ENCODE measurements around the gene FH. TPM values are rescaled to one million over a fixed set of nuclear protein-coding genes. Genes with fewer than 3 reads are reported as not detected.

The FH gene
- total RNA-seq, 1 experiment from 2014 or later, result 73.6 TPM

DNA sequence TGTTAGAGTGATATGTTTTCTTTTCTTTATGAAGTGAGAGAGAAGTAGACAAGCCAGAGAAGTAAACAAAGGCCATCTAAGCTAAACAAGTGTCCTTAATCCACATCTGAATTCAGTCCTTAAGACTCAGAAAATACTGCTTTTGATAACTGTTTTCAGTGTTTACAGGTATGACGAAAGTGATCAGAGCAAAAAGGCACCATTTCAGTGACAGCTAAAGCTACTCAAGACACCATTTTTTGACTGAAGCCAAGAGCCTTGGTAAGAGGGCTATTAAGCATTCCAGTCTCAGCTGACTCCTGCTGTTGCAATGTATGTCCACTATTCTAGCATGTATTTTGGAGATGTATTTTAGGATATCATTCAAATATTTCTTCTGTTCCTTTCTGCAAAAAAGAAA is 16.7 kb upstream of the FH start:
- Histone ChIP-seq H3K27ac (ENCODE audit: low read depth, low read length, poor library complexity, severe bottlenecking) (no peak overlapping the region), H3K4me1 (ENCODE audit: insufficient read depth, low read length, poor library complexity, severe bottlenecking) (no peaks in the 10 kb centered on the region), H3K27me3 (replicated peaks; ENCODE audit: insufficient read depth, low read depth, low read length, poor library complexity) (no peaks in the 10 kb centered on the region), H3K9me3 (ENCODE audit: low read depth, low read length, poor library complexity, severe bottlenecking) (no peaks in the 10 kb centered on the region), H3K36me3 (ENCODE audit: insufficient read depth, low read length, poor library complexity, severe bottlenecking) (no peaks in the 10 kb centered on the region), H3K4me3 (ENCODE audit: low read depth, low read length, poor library complexity, severe bottlenecking) (no peak overlapping the region)
- no TSS peak for BruUV-seq (replicated peaks)
- ChIA-PET CTCF (no interaction called here), POLR2A (ENCODE audit: low non-redundant PET) (no interaction called here)
- no peak for DNase-seq (ENCODE audit: low spot score)
- TF ChIP-seq EZH2 (IDR thresholded peaks at IDR 0.05; ENCODE audit: borderline replicate concordance, low read depth, low read length, poor library complexity, severe bottlenecking) (no peak), CTCF (conservative IDR thresholded peaks at IDR 0.05; ENCODE audit: low read depth, low read length) (no peak)
- intact Hi-C loops (cut with micrococcal nuclease; ENCODE audit: unreplicated experiment), result loop anchor here (10.0 kb wide), 1 partner anchor 448 kb away; no protein-coding TSS in a partner anchor

GRCh38 chr1:241533326-241534115 is 14.0 kb upstream of the FH start:
- ChIA-PET POLR2A (ENCODE audit: low non-redundant PET) (no interaction called here), CTCF (no interaction called here)
- DNase-seq (ENCODE audit: low spot score), result no peak
- peak overlapping the region; percentile 44 for H3K27ac ChIP-seq (ENCODE audit: low read depth, low read length, poor library complexity, severe bottlenecking)
- intact Hi-C loops (cut with micrococcal nuclease; ENCODE audit: unreplicated experiment), result loop anchor here (5.0 to 10.0 kb wide), 4 partner anchors 74 to 451 kb away; partner anchors contain the start of gene EXO1
- H3K27me3 ChIP-seq (replicated peaks; ENCODE audit: insufficient read depth, low read depth, low read length, poor library complexity), result no peaks in the 10 kb centered on the region
- TF ChIP-seq CTCF (conservative IDR thresholded peaks at IDR 0.05; ENCODE audit: low read depth, low read length) (no peak), EZH2 (IDR thresholded peaks at IDR 0.05; ENCODE audit: borderline replicate concordance, low read depth, low read length, poor library complexity, severe bottlenecking) (no peak)
- no TSS peak for BruUV-seq (replicated peaks)
- H3K9me3 ChIP-seq (ENCODE audit: low read depth, low read length, poor library complexity, severe bottlenecking), result no peaks in the 10 kb centered on the region
- H3K4me3 ChIP-seq (ENCODE audit: low read depth, low read length, poor library complexity, severe bottlenecking), result peak overlapping the region; percentile 48
- H3K4me1 ChIP-seq (ENCODE audit: insufficient read depth, low read length, poor library complexity, severe bottlenecking), result peaks cover 5% of the 10 kb centered on the region
- H3K36me3 ChIP-seq (ENCODE audit: insufficient read depth, low read length, poor library complexity, severe bottlenecking), result no peaks in the 10 kb centered on the region

DNA sequence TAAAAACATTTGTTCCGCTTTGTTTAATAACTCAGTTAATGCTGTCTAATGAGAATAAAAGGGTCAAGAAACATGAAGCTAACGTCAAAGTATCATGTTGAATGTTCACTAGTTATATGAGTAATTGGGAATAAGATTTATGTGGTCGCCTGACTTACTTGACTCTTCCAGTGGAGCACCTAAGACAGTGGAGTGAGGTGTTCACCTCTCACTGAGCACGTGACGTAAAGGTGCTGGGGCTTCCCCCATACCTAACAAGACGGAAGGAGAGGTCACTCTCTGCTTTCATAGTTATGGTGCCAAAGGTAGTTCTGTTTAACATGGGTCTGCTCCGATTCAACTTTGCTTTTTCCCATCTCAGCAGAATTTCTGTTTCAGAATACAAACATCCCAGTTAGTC is 13.3 kb upstream of the FH start:
- Histone ChIP-seq H3K36me3 (ENCODE audit: insufficient read depth, low read length, poor library complexity, severe bottlenecking) (no peaks in the 10 kb centered on the region), H3K27ac (ENCODE audit: low read depth, low read length, poor library complexity, severe bottlenecking) (peak overlapping the region; percentile 44), H3K9me3 (ENCODE audit: low read depth, low read length, poor library complexity, severe bottlenecking) (no peaks in the 10 kb centered on the region), H3K4me3 (ENCODE audit: low read depth, low read length, poor library complexity, severe bottlenecking) (peak overlapping the region; percentile 48), H3K4me1 (ENCODE audit: insufficient read depth, low read length, poor library complexity, severe bottlenecking) (peaks cover 10% of the 10 kb centered on the region), H3K27me3 (replicated peaks; ENCODE audit: insufficient read depth, low read depth, low read length, poor library complexity) (no peaks in the 10 kb centered on the region)
- DNase-seq (ENCODE audit: low spot score), result no peak
- intact Hi-C loops (cut with micrococcal nuclease; ENCODE audit: unreplicated experiment), result loop anchor here (5.0 to 10.0 kb wide), 4 partner anchors 74 to 452 kb away; partner anchors contain the start of gene EXO1
- no TSS peak for BruUV-seq (replicated peaks)
- CTCF ChIA-PET, result no interaction called here
- TF ChIP-seq EZH2 (IDR thresholded peaks at IDR 0.05; ENCODE audit: borderline replicate concordance, low read depth, low read length, poor library complexity, severe bottlenecking) (no peak), CTCF (conservative IDR thresholded peaks at IDR 0.05; ENCODE audit: low read depth, low read length) (no peak)
- POLR2A ChIA-PET (ENCODE audit: low non-redundant PET), result no interaction called here

Data from A673 (cell line).